ENCODE data around the gene TDRD3.

DNA sequence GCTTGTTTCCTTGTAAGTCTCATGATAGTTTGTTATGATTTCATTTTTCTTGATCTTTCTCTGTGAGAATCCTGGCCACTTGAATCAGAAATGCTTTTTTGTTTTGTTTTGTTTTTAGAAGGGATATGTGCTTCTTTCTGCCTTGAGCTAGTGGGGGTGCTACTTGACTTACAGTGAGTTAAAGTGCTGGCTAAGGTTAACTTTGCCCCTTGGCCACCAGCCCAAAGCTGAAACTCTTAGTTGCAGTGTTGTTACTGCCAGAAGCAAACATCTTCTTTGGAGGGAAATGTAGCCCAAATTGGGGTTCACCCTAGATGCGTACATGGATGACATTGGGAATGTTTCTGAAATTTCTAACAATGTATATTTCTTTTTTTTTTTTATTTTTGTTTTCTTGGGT is 57.4 kb downstream of the TDRD3 start:
- TF ChIP-seq EZH2phosphoT487 (IDR thresholded peaks at IDR 0.05; ENCODE audit: borderline replicate concordance, low read length), result no peak
- TF ChIP-seq, protein P1, sequence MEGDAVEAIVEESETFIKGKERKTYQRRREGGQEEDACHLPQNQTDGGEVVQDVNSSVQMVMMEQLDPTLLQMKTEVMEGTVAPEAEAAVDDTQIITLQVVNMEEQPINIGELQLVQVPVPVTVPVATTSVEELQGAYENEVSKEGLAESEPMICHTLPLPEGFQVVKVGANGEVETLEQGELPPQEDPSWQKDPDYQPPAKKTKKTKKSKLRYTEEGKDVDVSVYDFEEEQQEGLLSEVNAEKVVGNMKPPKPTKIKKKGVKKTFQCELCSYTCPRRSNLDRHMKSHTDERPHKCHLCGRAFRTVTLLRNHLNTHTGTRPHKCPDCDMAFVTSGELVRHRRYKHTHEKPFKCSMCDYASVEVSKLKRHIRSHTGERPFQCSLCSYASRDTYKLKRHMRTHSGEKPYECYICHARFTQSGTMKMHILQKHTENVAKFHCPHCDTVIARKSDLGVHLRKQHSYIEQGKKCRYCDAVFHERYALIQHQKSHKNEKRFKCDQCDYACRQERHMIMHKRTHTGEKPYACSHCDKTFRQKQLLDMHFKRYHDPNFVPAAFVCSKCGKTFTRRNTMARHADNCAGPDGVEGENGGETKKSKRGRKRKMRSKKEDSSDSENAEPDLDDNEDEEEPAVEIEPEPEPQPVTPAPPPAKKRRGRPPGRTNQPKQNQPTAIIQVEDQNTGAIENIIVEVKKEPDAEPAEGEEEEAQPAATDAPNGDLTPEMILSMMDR (IDR thresholded peaks at IDR 0.05; ENCODE audit: low read depth, low read length, poor library complexity, severe bottlenecking), result no peak
